Measurements from ENCODE around the gene MAP7.

MAP7 gene

GRCh38 chr6:136548582-136549299 lies 1.5 kb downstream of the MAP7 start:
- no peak for DNase-seq
- Histone ChIP-seq H3K4me3 (ENCODE audit: low read depth, low read length) (peak overlapping the region; percentile 84), H3K27me3 (ENCODE audit: insufficient read depth, low read depth, severe bottlenecking) (no peaks in the 10 kb centered on the region), H3K9me3 (ENCODE audit: severe bottlenecking) (no peaks in the 10 kb centered on the region), H3K27ac (no peak overlapping the region), H3K36me3 (no peaks in the 10 kb centered on the region)
- no peak for TF ChIP-seq CTCF (IDR thresholded peaks at IDR 0.05; ENCODE audit: low read depth, low read length)

- TF ChIP-seq CTCF (IDR thresholded peaks at IDR 0.05; ENCODE audit: low read depth, low read length) = no peak
- DNase-seq = no peak
- Histone ChIP-seq H3K9me3 (ENCODE audit: severe bottlenecking) (no peaks in the 10 kb centered on the region), H3K36me3 (no peaks in the 10 kb centered on the region), H3K27ac (no peak overlapping the region), H3K27me3 (ENCODE audit: insufficient read depth, low read depth, severe bottlenecking) (no peaks in the 10 kb centered on the region), H3K4me3 (ENCODE audit: low read depth, low read length) (no peak overlapping the region)
These were observed 2.4 kb downstream of the MAP7 start for GRCh38 chr6:136547871-136548270.

DNA sequence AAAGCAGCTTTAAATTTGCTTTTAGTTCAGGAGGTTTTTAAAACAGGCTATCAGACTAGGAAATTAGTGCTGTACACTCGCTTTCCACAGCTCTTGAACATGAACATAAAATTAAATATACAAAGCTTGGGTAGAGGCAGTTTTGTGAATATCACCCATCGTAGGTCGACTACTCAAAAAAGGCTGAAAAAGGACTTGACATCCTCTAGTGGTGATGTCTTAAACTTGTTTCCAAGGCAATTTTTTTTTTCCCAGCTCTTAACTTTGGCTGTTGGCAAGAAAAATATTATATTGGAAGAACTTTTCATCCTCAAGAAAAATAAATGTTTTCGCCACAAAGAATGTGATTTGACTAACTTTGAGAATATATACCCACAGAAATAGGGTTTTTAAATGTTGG lies 2.9 kb downstream of the MAP7 start:
- TF ChIP-seq CTCF (IDR thresholded peaks at IDR 0.05; ENCODE audit: low read depth, low read length) = peak; percentile 61
- no peak for DNase-seq
- Histone ChIP-seq H3K27ac (no peak overlapping the region), H3K27me3 (ENCODE audit: insufficient read depth, low read depth, severe bottlenecking) (no peaks in the 10 kb centered on the region), H3K36me3 (no peaks in the 10 kb centered on the region), H3K9me3 (ENCODE audit: severe bottlenecking) (no peaks in the 10 kb centered on the region), H3K4me3 (ENCODE audit: low read depth, low read length) (no peak overlapping the region)

GRCh38 chr6:136546331-136546730 lies 3.9 kb downstream of the MAP7 start:
- no peak for TF ChIP-seq CTCF (IDR thresholded peaks at IDR 0.05; ENCODE audit: low read depth, low read length)
- Histone ChIP-seq H3K27me3 (ENCODE audit: insufficient read depth, low read depth, severe bottlenecking) (no peaks in the 10 kb centered on the region), H3K27ac (no peak overlapping the region), H3K9me3 (ENCODE audit: severe bottlenecking) (no peaks in the 10 kb centered on the region), H3K36me3 (no peaks in the 10 kb centered on the region), H3K4me3 (ENCODE audit: low read depth, low read length) (no peak overlapping the region)
- no peak for DNase-seq

DNA sequence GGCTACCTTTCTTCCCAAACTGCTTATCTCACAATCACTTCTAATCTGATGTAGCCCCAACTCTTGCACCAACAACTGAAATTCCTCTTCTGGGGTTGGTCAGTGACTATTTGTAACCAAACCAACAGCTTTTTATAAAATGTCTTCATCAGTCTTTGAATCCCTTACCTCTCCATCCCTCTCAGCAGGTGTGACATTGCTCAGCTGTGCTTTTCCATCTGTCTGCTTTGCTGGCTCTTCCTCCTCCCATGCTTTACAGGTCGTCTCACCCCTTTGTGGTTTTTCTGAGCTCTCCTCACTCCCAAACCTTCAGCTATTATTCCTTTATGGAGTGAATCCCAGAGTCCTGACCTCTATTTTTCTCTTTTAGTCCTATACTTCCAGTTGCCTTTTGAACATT lies 5.9 kb downstream of the MAP7 start:
- H3K27ac ChIP-seq = no peak overlapping the region
- H3K9me3 ChIP-seq (ENCODE audit: severe bottlenecking) = no peaks in the 10 kb centered on the region
- H3K27me3 ChIP-seq (ENCODE audit: insufficient read depth, low read depth, severe bottlenecking) = no peaks in the 10 kb centered on the region
- no peaks in the 10 kb centered on the region for H3K36me3 ChIP-seq
- H3K4me3 ChIP-seq (ENCODE audit: low read depth, low read length) = no peak overlapping the region
- no peak for TF ChIP-seq CTCF (IDR thresholded peaks at IDR 0.05; ENCODE audit: low read depth, low read length)
- DNase-seq = no peak

GRCh38 chr6:136541395-136541794 lies 8.8 kb downstream of the MAP7 start:
- Histone ChIP-seq H3K27ac (no peak overlapping the region), H3K27me3 (ENCODE audit: insufficient read depth, low read depth, severe bottlenecking) (no peaks in the 10 kb centered on the region), H3K4me3 (ENCODE audit: low read depth, low read length) (no peak overlapping the region), H3K9me3 (ENCODE audit: severe bottlenecking) (no peaks in the 10 kb centered on the region), H3K36me3 (no peaks in the 10 kb centered on the region)
- no peak for TF ChIP-seq CTCF (IDR thresholded peaks at IDR 0.05; ENCODE audit: low read depth, low read length)
- DNase-seq = no peak

Measured in WERI-Rb-1 (cell line).